ENCODE measurements around the gene GLIS1. TPM values are rescaled to one million over a fixed set of nuclear protein-coding genes. Genes with fewer than 3 reads are reported as not detected.

GLIS1 gene
- polyA plus RNA-seq, 1 experiment, result 1.9 TPM

GRCh38 chr1:53511933-53512806, 226.8 kb downstream of the GLIS1 start:
- POLR2A ChIA-PET, result no interaction called here
- Histone ChIP-seq H3K36me3 (ENCODE audit: control insufficient read depth, insufficient read depth, low read length) (no peaks in the 10 kb centered on the region), H3K27me3 (ENCODE audit: control insufficient read depth, insufficient read depth, low read length) (no peaks in the 10 kb centered on the region), H3K4me3 (ENCODE audit: low read depth, low read length) (no peak overlapping the region)
- peak; percentile 95 for DNase-seq (ENCODE audit: low read depth)
- no peak for TF ChIP-seq CTCF (IDR thresholded peaks at IDR 0.05; ENCODE audit: insufficient read depth, low read depth, low read length)
- CTCF ChIA-PET, result interaction anchor here (0.7 to 1.6 kb wide), 3 partner anchors 24 to 245 kb away, joined by 3 read pairs; no protein-coding TSS in a partner anchor

DNA sequence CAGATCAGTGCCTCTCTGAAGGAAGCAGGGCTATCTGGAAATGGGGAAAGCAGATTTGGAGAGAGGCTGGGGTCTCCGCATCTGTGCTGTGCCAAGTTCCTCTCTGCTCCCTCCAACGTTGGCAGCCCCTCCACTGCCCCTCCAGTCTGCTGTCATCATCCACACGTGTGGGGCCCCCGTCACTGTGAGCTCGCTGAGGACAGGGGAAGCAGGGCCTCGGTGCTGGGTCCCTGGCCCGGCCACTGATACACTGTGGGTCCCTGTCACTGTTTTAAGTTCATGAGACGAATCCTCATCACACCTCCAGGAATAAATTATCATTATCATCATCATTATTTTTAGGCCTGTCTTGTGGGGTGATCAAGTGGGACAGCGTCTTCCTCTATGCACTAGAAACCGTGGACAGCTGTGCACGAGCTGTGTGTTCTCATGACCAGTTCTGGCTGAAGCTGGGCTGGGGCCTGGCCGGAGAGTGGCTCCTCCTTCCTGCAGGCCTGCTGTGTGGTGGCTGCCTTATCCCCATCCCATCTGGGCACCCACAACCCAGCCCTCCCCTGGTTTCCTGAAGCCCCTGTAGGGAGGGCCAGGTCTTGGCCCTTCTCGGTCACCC, 227.5 kb downstream of the GLIS1 start:
- Histone ChIP-seq H3K4me3 (ENCODE audit: low read depth, low read length) (no peak overlapping the region), H3K36me3 (ENCODE audit: control insufficient read depth, insufficient read depth, low read length) (no peaks in the 10 kb centered on the region), H3K27me3 (ENCODE audit: control insufficient read depth, insufficient read depth, low read length) (no peaks in the 10 kb centered on the region)
- DNase-seq (ENCODE audit: low read depth), result no peak
- no peak for TF ChIP-seq CTCF (IDR thresholded peaks at IDR 0.05; ENCODE audit: insufficient read depth, low read depth, low read length)
- ChIA-PET POLR2A (no interaction called here), CTCF (interaction anchor here (1.6 kb wide), 1 partner anchor 155 kb away, joined by 3 read pairs; no protein-coding TSS in a partner anchor)

- no peak for DNase-seq (ENCODE audit: low read depth)
- TF ChIP-seq CTCF (IDR thresholded peaks at IDR 0.05; ENCODE audit: insufficient read depth, low read depth, low read length), result no peak
- no peak overlapping the region for H3K4me3 ChIP-seq (ENCODE audit: low read depth, low read length)
- CTCF ChIA-PET, result no interaction called here
- H3K27me3 ChIP-seq (ENCODE audit: control insufficient read depth, insufficient read depth, low read length), result no peaks in the 10 kb centered on the region
- POLR2A ChIA-PET, result no interaction called here
- no peaks in the 10 kb centered on the region for H3K36me3 ChIP-seq (ENCODE audit: control insufficient read depth, insufficient read depth, low read length)
These were observed 228.7 kb downstream of the GLIS1 start for GRCh38 chr1:53510215-53510614.

- DNase-seq (ENCODE audit: low read depth), result no peak
- ChIA-PET CTCF (no interaction called here), POLR2A (no interaction called here)
- no peaks in the 10 kb centered on the region for H3K36me3 ChIP-seq (ENCODE audit: control insufficient read depth, insufficient read depth, low read length)
- no peak for TF ChIP-seq CTCF (IDR thresholded peaks at IDR 0.05; ENCODE audit: insufficient read depth, low read depth, low read length)
- H3K4me3 ChIP-seq (ENCODE audit: low read depth, low read length), result no peak overlapping the region
- no peaks in the 10 kb centered on the region for H3K27me3 ChIP-seq (ENCODE audit: control insufficient read depth, insufficient read depth, low read length)
These were observed 229.2 kb downstream of the GLIS1 start for GRCh38 chr1:53509775-53510174.

DNA sequence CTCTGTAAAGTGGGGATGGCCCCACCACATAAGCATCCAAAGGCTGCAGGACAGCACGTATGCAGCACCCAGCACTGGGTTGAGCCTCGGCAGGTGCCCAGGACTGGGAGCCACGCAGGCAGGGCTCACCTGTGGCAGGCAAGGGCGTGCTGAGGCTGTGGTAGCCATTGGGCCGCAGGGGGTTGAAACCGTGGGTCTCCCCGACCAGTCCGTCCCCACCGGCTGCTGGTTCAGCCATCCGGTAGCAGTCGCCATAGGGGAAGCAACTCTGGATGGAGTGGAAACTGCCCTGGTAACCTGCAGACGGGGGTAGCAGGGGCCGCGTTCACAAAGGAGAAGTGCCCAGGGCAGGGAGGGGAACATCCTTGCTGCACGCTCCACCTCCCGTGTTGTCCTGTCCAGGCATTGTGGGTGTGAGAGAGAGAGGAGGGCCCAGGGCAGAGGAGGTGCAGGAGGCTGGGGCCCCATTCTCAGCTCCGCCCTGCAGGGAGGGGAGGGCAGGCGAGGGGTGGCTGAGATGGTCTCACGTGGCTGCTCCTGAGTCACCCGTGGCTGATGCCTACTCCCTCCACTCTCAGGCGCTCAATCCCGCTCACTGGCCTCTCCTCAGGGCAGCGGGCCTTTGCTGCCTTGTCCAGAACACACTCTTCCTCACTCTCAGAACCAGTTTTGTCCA, 229.8 kb downstream of the GLIS1 start:
- H3K27me3 ChIP-seq (ENCODE audit: control insufficient read depth, insufficient read depth, low read length), result no peaks in the 10 kb centered on the region
- TF ChIP-seq CTCF (IDR thresholded peaks at IDR 0.05; ENCODE audit: insufficient read depth, low read depth, low read length), result no peak
- POLR2A ChIA-PET, result no interaction called here
- CTCF ChIA-PET, result no interaction called here
- no peaks in the 10 kb centered on the region for H3K36me3 ChIP-seq (ENCODE audit: control insufficient read depth, insufficient read depth, low read length)
- H3K4me3 ChIP-seq (ENCODE audit: low read depth, low read length), result no peak overlapping the region
- DNase-seq (ENCODE audit: low read depth), result no peak

Measured in BJ (cell line).